Stomach (tissue), 4 donors: ENCODE measurements around the gene HSFX3.

Experiments used
- POLR2AphosphoS5 ChIP-seq, 3 donors: sonication (generic); formaldehyde crosslinking; IDR thresholded peaks; one replicate each; pipeline ENCODE4 v1.6.1; 2016; ENCODE audit warnings: antibody characterized with exemption in 3 of 3
- TF ChIP-seq, protein P1 (sequence below), 7 experiments: fragments of 450-650 bp in 4 of 7; fragments of 200-600 bp in 3 of 7; sonication (generic) in 3 of 7; IDR thresholded peaks; one replicate each; pipeline ENCODE4 v1.5.1; 2016 to 2019; ENCODE audit warnings: antibody characterized with exemption in 7 of 7, control low read depth in 2 of 7, mild to moderate bottlenecking in 1 of 7

DNA sequence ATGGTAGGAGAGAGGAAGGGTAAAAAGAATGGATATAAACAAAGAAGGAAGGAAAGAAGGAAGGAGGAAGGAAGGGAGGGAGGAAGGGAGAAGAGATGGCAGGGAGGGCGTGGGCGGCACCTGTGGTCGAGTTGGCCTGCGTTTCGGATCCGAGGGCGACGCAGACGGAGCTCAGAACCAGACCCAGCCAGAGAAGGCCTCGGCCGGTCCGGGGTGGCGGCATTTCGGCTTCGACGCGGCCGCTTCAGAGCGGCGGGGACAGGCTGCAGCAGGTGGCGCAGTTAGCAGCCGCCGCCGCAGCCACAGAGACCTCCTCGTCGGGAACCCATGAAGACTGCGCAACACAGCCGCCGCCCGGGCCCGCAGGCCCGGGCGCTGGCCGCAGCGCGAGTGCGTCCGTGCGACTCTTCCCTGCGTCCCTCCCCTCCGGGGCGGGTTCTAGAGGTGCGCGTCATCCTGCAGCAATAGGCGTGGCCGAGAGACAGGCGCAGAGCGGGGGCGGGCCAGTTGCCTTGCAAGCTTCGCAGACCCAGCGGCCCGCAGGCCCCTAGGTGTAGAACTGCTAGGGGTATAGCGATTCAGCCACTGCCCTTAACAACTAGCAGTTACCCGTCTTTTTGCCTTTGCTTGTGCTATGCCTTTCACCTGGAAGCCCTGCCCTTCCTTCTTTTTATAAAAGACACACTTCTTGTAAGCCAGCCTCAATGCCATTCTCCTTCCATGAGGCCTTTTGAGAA, 44.6 kb downstream of the HSFX3 start, which contains the start of gene IDS:
- TF ChIP-seq, protein P1, sequence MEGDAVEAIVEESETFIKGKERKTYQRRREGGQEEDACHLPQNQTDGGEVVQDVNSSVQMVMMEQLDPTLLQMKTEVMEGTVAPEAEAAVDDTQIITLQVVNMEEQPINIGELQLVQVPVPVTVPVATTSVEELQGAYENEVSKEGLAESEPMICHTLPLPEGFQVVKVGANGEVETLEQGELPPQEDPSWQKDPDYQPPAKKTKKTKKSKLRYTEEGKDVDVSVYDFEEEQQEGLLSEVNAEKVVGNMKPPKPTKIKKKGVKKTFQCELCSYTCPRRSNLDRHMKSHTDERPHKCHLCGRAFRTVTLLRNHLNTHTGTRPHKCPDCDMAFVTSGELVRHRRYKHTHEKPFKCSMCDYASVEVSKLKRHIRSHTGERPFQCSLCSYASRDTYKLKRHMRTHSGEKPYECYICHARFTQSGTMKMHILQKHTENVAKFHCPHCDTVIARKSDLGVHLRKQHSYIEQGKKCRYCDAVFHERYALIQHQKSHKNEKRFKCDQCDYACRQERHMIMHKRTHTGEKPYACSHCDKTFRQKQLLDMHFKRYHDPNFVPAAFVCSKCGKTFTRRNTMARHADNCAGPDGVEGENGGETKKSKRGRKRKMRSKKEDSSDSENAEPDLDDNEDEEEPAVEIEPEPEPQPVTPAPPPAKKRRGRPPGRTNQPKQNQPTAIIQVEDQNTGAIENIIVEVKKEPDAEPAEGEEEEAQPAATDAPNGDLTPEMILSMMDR (IDR thresholded peaks at IDR 0.05) = no peak
- TF ChIP-seq POLR2AphosphoS5 (IDR thresholded peaks at IDR 0.05) = peak; percentile 62 to 77 (median 69)
